ENCODE results near the gene MED13L.

DNA sequence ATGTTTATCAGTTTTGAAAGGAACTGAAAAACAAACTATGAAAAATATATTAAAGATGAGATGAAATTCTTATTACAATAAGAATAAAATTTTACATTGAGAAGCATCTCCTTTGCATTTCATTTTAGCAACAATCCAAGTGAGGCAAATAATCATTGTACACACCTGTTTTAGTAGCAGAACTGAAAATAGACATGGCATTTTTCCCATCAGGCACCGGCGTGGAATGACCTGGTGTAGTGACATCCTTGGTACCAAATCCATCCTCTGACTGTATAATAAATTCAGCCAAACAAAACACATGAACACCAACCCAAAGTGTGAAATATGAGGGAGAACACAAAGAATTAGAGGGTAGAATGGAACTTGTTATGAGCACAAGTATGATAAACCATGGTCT is 271.4 kb downstream of the MED13L start:
- TF ChIP-seq, protein P1, sequence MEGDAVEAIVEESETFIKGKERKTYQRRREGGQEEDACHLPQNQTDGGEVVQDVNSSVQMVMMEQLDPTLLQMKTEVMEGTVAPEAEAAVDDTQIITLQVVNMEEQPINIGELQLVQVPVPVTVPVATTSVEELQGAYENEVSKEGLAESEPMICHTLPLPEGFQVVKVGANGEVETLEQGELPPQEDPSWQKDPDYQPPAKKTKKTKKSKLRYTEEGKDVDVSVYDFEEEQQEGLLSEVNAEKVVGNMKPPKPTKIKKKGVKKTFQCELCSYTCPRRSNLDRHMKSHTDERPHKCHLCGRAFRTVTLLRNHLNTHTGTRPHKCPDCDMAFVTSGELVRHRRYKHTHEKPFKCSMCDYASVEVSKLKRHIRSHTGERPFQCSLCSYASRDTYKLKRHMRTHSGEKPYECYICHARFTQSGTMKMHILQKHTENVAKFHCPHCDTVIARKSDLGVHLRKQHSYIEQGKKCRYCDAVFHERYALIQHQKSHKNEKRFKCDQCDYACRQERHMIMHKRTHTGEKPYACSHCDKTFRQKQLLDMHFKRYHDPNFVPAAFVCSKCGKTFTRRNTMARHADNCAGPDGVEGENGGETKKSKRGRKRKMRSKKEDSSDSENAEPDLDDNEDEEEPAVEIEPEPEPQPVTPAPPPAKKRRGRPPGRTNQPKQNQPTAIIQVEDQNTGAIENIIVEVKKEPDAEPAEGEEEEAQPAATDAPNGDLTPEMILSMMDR (IDR thresholded peaks at IDR 0.05), result no peak
- TF ChIP-seq ZNF512 (CRISPR knock-in tag; IDR thresholded peaks at IDR 0.05; ENCODE audit: borderline replicate concordance) (no peak), EMX1 (CRISPR knock-in tag; IDR thresholded peaks at IDR 0.05) (no peak), FOXJ3 (CRISPR knock-in tag; IDR thresholded peaks at IDR 0.05; ENCODE audit: borderline replicate concordance) (no peak), TP53 (CRISPR knock-in tag; IDR thresholded peaks at IDR 0.05) (no peak), ATF3 (CRISPR knock-in tag; conservative IDR thresholded peaks at IDR 0.05) (no peak), ZNF232 (CRISPR knock-in tag; IDR thresholded peaks at IDR 0.05) (no peak), ZNF396 (CRISPR knock-in tag; IDR thresholded peaks at IDR 0.05; ENCODE audit: borderline replicate concordance) (no peak)
- TF ChIP-seq, protein P2, sequence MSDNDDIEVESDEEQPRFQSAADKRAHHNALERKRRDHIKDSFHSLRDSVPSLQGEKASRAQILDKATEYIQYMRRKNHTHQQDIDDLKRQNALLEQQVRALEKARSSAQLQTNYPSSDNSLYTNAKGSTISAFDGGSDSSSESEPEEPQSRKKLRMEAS (CRISPR knock-in tag; IDR thresholded peaks at IDR 0.05), result no peak

Measured in WTC11 (cell line).